ENCODE data around the gene ASIP. TPM values are rescaled to one million over a fixed set of nuclear protein-coding genes. Genes with fewer than 3 reads are reported as not detected.

ASIP gene
- total RNA-seq, 1 experiment from 2014 or later, result not detected

DNA sequence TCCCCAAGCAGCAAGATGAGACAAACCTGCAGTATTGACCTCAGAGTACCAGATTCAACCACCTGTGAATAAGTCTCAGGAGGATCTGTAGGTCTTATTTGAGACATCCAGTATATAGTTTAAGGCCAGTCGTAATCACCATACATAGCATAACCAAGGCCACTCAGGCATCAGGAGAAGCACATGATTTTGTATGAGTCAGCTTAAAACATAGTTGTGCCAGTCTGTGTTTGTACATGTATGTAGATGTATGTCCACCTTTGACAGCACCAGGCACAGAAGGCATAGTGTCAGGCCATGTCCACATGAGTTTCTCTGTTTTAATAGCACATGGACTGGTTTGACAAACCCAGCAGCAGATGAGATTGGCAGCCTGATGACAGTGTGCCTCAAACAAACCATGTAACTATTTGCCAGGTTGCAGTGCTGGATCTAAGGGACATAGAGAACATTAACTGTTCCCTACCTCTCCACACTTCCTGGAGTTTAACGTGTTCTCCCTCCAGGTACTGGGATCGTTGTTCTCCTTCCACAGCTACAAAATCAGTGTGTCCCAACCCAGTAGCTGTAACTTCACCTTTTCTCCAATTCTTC, 8.6 kb upstream of the ASIP start:
- no peak overlapping the region for H2BK12ac ChIP-seq (ENCODE audit: insufficient read length, low read depth, low read length)
- no peak overlapping the region for H4K8ac ChIP-seq (replicated peaks; ENCODE audit: insufficient read length, low read depth, low read length)
- no peak overlapping the region for H4K5ac ChIP-seq (ENCODE audit: insufficient read length, low read depth, low read length)
- H2BK120ac ChIP-seq (ENCODE audit: low read depth, low read length, poor library complexity, severe bottlenecking), result no peak overlapping the region
- H3K27me3 ChIP-seq (ENCODE audit: insufficient read depth, low read length), result no peaks in the 10 kb centered on the region; the same call in 1 of the 2 replicates
- peaks cover 8% of the 10 kb centered on the region for H3K27me3 Mint-ChIP-seq (ENCODE audit: low read depth)
- peaks cover 3 to 6% of the 10 kb centered on the region in 2 experiments; a peak in 3 of 5 replicates for H3K9me3 Mint-ChIP-seq
- no peak overlapping the region for H3K4me3 Mint-ChIP-seq
- no peaks in the 10 kb centered on the region for H3K79me2 ChIP-seq (ENCODE audit: insufficient read depth, low read length)
- no peak overlapping the region for H4K91ac ChIP-seq (ENCODE audit: insufficient read length, low read depth, low read length)
- no peak overlapping the region for H3K56ac ChIP-seq (ENCODE audit: insufficient read length, low read depth, low read length)
- no peak overlapping the region for H3K27ac Mint-ChIP-seq
- no peaks in the 10 kb centered on the region for H3K9me3 ChIP-seq (ENCODE audit: control insufficient read depth, low read depth, low read length)
- H4K20me1 ChIP-seq (ENCODE audit: control insufficient read depth, insufficient read depth, insufficient read length), result no peaks in the 10 kb centered on the region
- DNase-seq, result no peak
- H2AFZ ChIP-seq (ENCODE audit: low read length), result no peak overlapping the region
- no peak overlapping the region for H3K4ac ChIP-seq (ENCODE audit: low read depth, low read length)
- H3K14ac ChIP-seq (ENCODE audit: insufficient read depth, low read length), result no peak overlapping the region
- no peak overlapping the region for H3K18ac ChIP-seq (ENCODE audit: insufficient read length, low read depth, low read length)
- H2AK5ac ChIP-seq (ENCODE audit: insufficient read length, low read length), result no peak overlapping the region
- H2BK15ac ChIP-seq (ENCODE audit: low read depth, low read length), result no peak overlapping the region
- H3K4me1 Mint-ChIP-seq, result no peaks in the 10 kb centered on the region
- WGBS (ENCODE audit: extremely low coverage, insufficient read length, low lambda C conversion rate), result no CpG with 5 or more reads among the region's 3 CpGs
- no peak overlapping the region for H3T11ph ChIP-seq (ENCODE audit: low read length)
- no peaks in the 10 kb centered on the region for H3K79me1 ChIP-seq (ENCODE audit: insufficient read depth, low read depth, low read length, poor library complexity, severe bottlenecking)
- H3K4me1 ChIP-seq (ENCODE audit: insufficient read depth, low read length), result no peaks in the 10 kb centered on the region
- H3K9ac ChIP-seq (ENCODE audit: extremely low read depth, insufficient read length, low read length), result no peak overlapping the region
- TF ChIP-seq, protein P1, sequence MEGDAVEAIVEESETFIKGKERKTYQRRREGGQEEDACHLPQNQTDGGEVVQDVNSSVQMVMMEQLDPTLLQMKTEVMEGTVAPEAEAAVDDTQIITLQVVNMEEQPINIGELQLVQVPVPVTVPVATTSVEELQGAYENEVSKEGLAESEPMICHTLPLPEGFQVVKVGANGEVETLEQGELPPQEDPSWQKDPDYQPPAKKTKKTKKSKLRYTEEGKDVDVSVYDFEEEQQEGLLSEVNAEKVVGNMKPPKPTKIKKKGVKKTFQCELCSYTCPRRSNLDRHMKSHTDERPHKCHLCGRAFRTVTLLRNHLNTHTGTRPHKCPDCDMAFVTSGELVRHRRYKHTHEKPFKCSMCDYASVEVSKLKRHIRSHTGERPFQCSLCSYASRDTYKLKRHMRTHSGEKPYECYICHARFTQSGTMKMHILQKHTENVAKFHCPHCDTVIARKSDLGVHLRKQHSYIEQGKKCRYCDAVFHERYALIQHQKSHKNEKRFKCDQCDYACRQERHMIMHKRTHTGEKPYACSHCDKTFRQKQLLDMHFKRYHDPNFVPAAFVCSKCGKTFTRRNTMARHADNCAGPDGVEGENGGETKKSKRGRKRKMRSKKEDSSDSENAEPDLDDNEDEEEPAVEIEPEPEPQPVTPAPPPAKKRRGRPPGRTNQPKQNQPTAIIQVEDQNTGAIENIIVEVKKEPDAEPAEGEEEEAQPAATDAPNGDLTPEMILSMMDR (conservative IDR thresholded peaks at IDR 0.05), result no peak
- H3K23me2 ChIP-seq (ENCODE audit: insufficient read length, low read depth, low read length, poor library complexity, severe bottlenecking), result no peaks in the 10 kb centered on the region
- no peak overlapping the region for H3K23ac ChIP-seq (ENCODE audit: insufficient read length, low read depth, low read length)
- no peak overlapping the region for H2BK5ac ChIP-seq (ENCODE audit: insufficient read length, low read length)
- no peak overlapping the region for H3K4me2 ChIP-seq (ENCODE audit: insufficient read depth, insufficient read length, low read length)
- no peak overlapping the region for H3K27ac ChIP-seq (ENCODE audit: insufficient read length, low read depth, low read length)
- H2BK20ac ChIP-seq (ENCODE audit: low read depth, low read length, poor library complexity, severe bottlenecking), result no peak overlapping the region
- no peaks in the 10 kb centered on the region for H3K36me3 Mint-ChIP-seq (ENCODE audit: insufficient read depth in 1 of 3, low read depth in 3 of 3)

All from H9 (cell line).